PC-9 (cell line): Measurements from ENCODE around the gene NCR3LG1. TPM values are rescaled to one million over a fixed set of nuclear protein-coding genes. Genes with fewer than 3 reads are reported as not detected.

Experiments
- BruUV-seq: library from RNA; stranded (reverse); fragments of 400-500 nt; replicated peaks from 2 replicates; lab custom pipeline; 2021; lab: Mats Ljungman, UMichigan
- CTCF ChIA-PET: fragments of 300-600 bp; sonication (Branson Sonifier 250); formaldehyde crosslinking; loops from one replicate; lab custom pipeline; 2022; ENCODE audit warnings: antibody characterized with exemption; lab: Charles Lee
- POLR2A ChIA-PET: fragments of 300-600 bp; sonication (Branson Sonifier 250); formaldehyde crosslinking; loops from one replicate; lab custom pipeline; 2022; ENCODE audit warnings: antibody characterized with exemption; ENCODE audit not compliant: unreplicated experiment; lab: Charles Lee
- DNase-seq, 2 experiments: peaks; one replicate each; pipeline versions ENCODE4 v3.0.0 to v3.0.0-alpha.2; 2015 to 2022; ENCODE audit warnings: mixed read lengths in 1 of 2
- H2AFZ ChIP-seq: fragments of 200-600 bp; sonication (generic); 2 replicates; pipeline ENCODE4 v1.8.1; 2017; ENCODE audit warnings: antibody characterized with exemption
- H3F3A ChIP-seq: fragments of 200-600 bp; sonication (generic); 2 replicates; pipeline ENCODE4 v1.8.1; 2017; ENCODE audit warnings: antibody characterized with exemption, mild to moderate bottlenecking, low read depth; ENCODE audit not compliant: insufficient read depth
- H3K27ac ChIP-seq: fragments of 200-600 bp; sonication (generic); 2 replicates; pipeline ENCODE4 v1.6.1; 2016; ENCODE audit warnings: mixed run types
- H3K27me3 ChIP-seq: fragments of 200-600 bp; sonication (generic); 2 replicates; pipeline ENCODE4 v1.6.1; 2016; ENCODE audit warnings: low read depth, mixed run types; ENCODE audit not compliant: insufficient read depth
- H3K36me3 ChIP-seq: fragments of 200-600 bp; sonication (generic); 2 replicates; pipeline ENCODE4 v1.6.1; 2016; ENCODE audit warnings: low read depth, mixed run types
- H3K4me1 ChIP-seq: fragments of 200-600 bp; sonication (generic); replicated peaks from 2 replicates; pipeline ENCODE4 v1.6.1; 2016; ENCODE audit warnings: mixed run types; ENCODE audit not compliant: insufficient read depth
- H3K4me2 ChIP-seq: fragments of 200-600 bp; sonication (generic); 2 replicates; pipeline ENCODE4 v1.6.1; 2017; ENCODE audit warnings: mixed run types
- H3K4me3 ChIP-seq: fragments of 200-600 bp; sonication (generic); 2 replicates; pipeline ENCODE4 v1.6.1; 2016; ENCODE audit warnings: mixed run types
- H3K79me2 ChIP-seq: fragments of 200-600 bp; sonication (generic); 2 replicates; pipeline ENCODE4 v1.6.1; 2017; ENCODE audit warnings: low read depth, mixed run types
- H3K9me2 ChIP-seq: fragments of 200-600 bp; sonication (generic); 2 replicates; pipeline ENCODE4 v1.8.1; 2017; ENCODE audit warnings: mild to moderate bottlenecking; ENCODE audit not compliant: insufficient read depth
- H3K9me3 ChIP-seq: fragments of 200-600 bp; sonication (generic); 2 replicates; pipeline ENCODE4 v1.8.1; 2016; ENCODE audit warnings: low read depth; ENCODE audit not compliant: insufficient read depth
- H4K20me1 ChIP-seq: fragments of 200-600 bp; sonication (generic); 2 replicates; pipeline ENCODE4 v1.8.1; 2017; ENCODE audit not compliant: insufficient read depth
- CTCF ChIP-seq: fragments of 200-600 bp; sonication (generic); conservative IDR thresholded peaks from 2 replicates; pipeline ENCODE4 v1.6.1; 2017; ENCODE audit warnings: mixed run types, antibody characterized with exemption, mild to moderate bottlenecking, moderate library complexity
- EZH2 ChIP-seq: fragments of 200-600 bp; sonication (generic); IDR thresholded peaks from 2 replicates; pipeline ENCODE4 v1.8.0; 2017; ENCODE audit warnings: antibody characterized with exemption, low read depth
- intact Hi-C: fragments of 100-400 bp; cut with micrococcal nuclease; formaldehyde crosslinking; loops from one replicate; pipeline ENCODE4 v1.10.0; 2022; ENCODE audit not compliant: unreplicated experiment
- total RNA-seq: library from RNA; stranded (reverse); gene quantifications from 2 replicates; pipeline ENCODE4 v1.2.3, GENCODE V29; 2021

NCR3LG1 gene
- total RNA-seq, 1 experiment from 2014 or later: 0.33 TPM

GRCh38 chr11:17354601-17354991 is 3.0 kb downstream of the NCR3LG1 start:
- H3K27me3 ChIP-seq: no peaks in the 10 kb centered on the region
- H3K9me2 ChIP-seq: no peaks in the 10 kb centered on the region
- BruUV-seq: no TSS peak
- peak; percentile 74 for TF ChIP-seq CTCF
- no peak for TF ChIP-seq EZH2
- H3K4me1 ChIP-seq: 0 out of 2 replicates have a peak, but pooled peaks cover 4% of the 10 kb centered on the region
- ChIA-PET CTCF (interaction anchor here (0.7 kb wide), 1 partner anchor 1154 kb away, joined by 15 read pairs; no protein-coding TSS in a partner anchor), POLR2A (no interaction called here)
- peak overlapping the region; percentile 84 for H3K4me2 ChIP-seq
- intact Hi-C loops: loop anchor here (5.0 kb wide), 1 partner anchor 122 kb away; no protein-coding TSS in a partner anchor
- no peak overlapping the region for H3K27ac ChIP-seq
- no peak overlapping the region for H2AFZ ChIP-seq
- no peaks in the 10 kb centered on the region for H3K9me3 ChIP-seq
- H4K20me1 ChIP-seq: no peaks in the 10 kb centered on the region
- peak overlapping the region; percentile 72; the same call in 1 of the 2 replicates for H3K4me3 ChIP-seq
- peak; percentile 53 to 74 for DNase-seq
- H3K36me3 ChIP-seq: no peaks in the 10 kb centered on the region
- peaks cover 25% of the 10 kb centered on the region for H3F3A ChIP-seq
- H3K79me2 ChIP-seq: no peaks in the 10 kb centered on the region

- peaks cover 18% of the 10 kb centered on the region for H3K36me3 ChIP-seq
- ChIA-PET CTCF (no interaction called here), POLR2A (no interaction called here)
- no TSS peak for BruUV-seq
- no peaks in the 10 kb centered on the region for H3K4me1 ChIP-seq
- H3K9me2 ChIP-seq: no peaks in the 10 kb centered on the region; the same call in 1 of the 2 replicates
- H2AFZ ChIP-seq: no peak overlapping the region
- no peak for DNase-seq
- intact Hi-C loops: no loop called here
- H3K4me2 ChIP-seq: no peak overlapping the region
- no peak for TF ChIP-seq CTCF
- no peak for TF ChIP-seq EZH2
- no peaks in the 10 kb centered on the region for H3K79me2 ChIP-seq
- no peak overlapping the region for H3K4me3 ChIP-seq
- H3K27me3 ChIP-seq: no peaks in the 10 kb centered on the region
- H3K9me3 ChIP-seq: peaks cover 21% of the 10 kb centered on the region
- no peaks in the 10 kb centered on the region; the same call in 1 of the 2 replicates for H3F3A ChIP-seq
- no peaks in the 10 kb centered on the region for H4K20me1 ChIP-seq
- no peak overlapping the region for H3K27ac ChIP-seq
Measured at GRCh38 chr11:17366495-17366894, 14.9 kb downstream of the NCR3LG1 start.

GRCh38 chr11:17368551-17368950 is 17.0 kb downstream of the NCR3LG1 start:
- H3K9me3 ChIP-seq: peaks cover 35% of the 10 kb centered on the region
- H3F3A ChIP-seq: no peaks in the 10 kb centered on the region
- peaks cover 22% of the 10 kb centered on the region for H3K36me3 ChIP-seq
- H3K27me3 ChIP-seq: no peaks in the 10 kb centered on the region
- POLR2A ChIA-PET: no interaction called here
- no peaks in the 10 kb centered on the region for H3K9me2 ChIP-seq
- H4K20me1 ChIP-seq: no peaks in the 10 kb centered on the region
- no peak overlapping the region for H2AFZ ChIP-seq
- H3K4me3 ChIP-seq: no peak overlapping the region
- DNase-seq: no peak
- no peak for TF ChIP-seq EZH2
- CTCF ChIA-PET: no interaction called here
- H3K4me1 ChIP-seq: no peaks in the 10 kb centered on the region
- H3K79me2 ChIP-seq: no peaks in the 10 kb centered on the region
- H3K27ac ChIP-seq: no peak overlapping the region
- H3K4me2 ChIP-seq: no peak overlapping the region
- no TSS peak for BruUV-seq
- intact Hi-C loops: no loop called here

- intact Hi-C loops: no loop called here
- Histone ChIP-seq H3K4me3 (no peak overlapping the region), H3K9me2 (no peaks in the 10 kb centered on the region), H3K4me1 (no peaks in the 10 kb centered on the region), H3K27ac (no peak overlapping the region), H3K36me3 (peaks cover 22% of the 10 kb centered on the region), H3K27me3 (no peaks in the 10 kb centered on the region), H3K79me2 (no peaks in the 10 kb centered on the region), H2AFZ (no peak overlapping the region), H4K20me1 (no peaks in the 10 kb centered on the region), H3K4me2 (no peak overlapping the region), H3F3A (no peaks in the 10 kb centered on the region), H3K9me3 (peaks cover 35% of the 10 kb centered on the region)
- TF ChIP-seq CTCF (no peak), EZH2 (no peak)
- no peak for DNase-seq
- no TSS peak for BruUV-seq
- ChIA-PET POLR2A (no interaction called here), CTCF (no interaction called here)
Measured at GRCh38 chr11:17369094-17369493, 17.5 kb downstream of the NCR3LG1 start.
